RWPE1 (cell line): Measurements from ENCODE around the gene IL17REL.

Experiments used
- CTCF ChIA-PET: fragments of 350-600 bp; sonication (Branson Sonifier 250); formaldehyde crosslinking; extraction: SDS; loops from one replicate; lab custom pipeline; 2021; lab: Yijun Ruan, JAX
- POLR2A ChIA-PET: fragments of 400-600 bp; formaldehyde crosslinking; extraction: SDS; loops from one replicate; lab custom pipeline; 2020; ENCODE audit warnings: antibody characterized with exemption; ENCODE audit not compliant: low non-redundant PET; lab: Yijun Ruan, JAX
- DNase-seq: peaks from one replicate; pipeline ENCODE4 v3.0.0; 2012; ENCODE audit warnings: low spot score
- H3K27ac ChIP-seq: fragments of 450-650 bp; 2 replicates; pipeline ENCODE4 v1.5.1; 2017
- TF ChIP-seq, protein P1 (sequence below): fragments of 450-650 bp; conservative IDR thresholded peaks from 2 replicates; pipeline ENCODE4 v1.5.1; 2017; ENCODE audit warnings: low read depth, mild to moderate bottlenecking

IL17REL gene

DNA sequence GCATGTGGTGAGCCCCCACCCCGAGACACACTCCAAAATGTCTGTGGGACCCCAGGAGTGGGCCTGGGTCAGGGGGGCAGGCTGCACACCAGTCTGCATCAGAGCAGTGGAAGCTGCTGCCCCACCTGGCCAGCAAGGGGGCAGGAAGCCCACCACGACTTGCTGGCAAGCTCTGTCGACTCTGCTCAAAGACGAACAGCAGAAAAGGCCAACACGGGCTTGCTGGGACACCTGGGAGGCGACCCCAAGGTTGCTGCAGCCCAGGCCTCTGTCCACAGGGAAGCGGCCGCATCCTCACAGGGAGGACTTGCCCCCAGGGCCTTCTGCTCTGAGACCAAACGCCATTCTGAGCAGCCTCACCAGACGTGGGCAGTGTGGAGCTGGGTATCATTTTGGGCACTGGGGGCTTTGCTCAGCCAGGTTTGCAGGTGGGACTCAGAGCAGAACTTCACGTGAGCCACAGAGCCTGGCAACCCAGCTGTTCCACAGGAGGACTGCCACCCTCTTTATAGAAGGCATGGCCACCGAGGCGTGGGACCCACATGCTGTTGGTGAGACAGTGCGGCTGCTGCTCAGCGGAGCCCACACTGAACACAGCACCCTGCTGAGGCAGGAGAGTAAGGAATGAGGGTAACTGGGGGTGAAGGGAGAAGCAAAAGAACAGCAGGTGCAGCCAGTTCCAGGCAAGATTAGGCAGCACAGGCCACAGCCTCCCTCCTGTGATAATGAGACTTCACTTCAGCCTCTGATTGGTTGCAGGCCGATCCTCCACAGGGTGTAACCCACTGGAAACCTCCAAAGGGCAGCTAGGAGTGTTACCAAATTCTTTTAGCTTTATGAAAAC is 11.0 kb downstream of the IL17REL start:
- DNase-seq: no peak
- TF ChIP-seq, protein P1, sequence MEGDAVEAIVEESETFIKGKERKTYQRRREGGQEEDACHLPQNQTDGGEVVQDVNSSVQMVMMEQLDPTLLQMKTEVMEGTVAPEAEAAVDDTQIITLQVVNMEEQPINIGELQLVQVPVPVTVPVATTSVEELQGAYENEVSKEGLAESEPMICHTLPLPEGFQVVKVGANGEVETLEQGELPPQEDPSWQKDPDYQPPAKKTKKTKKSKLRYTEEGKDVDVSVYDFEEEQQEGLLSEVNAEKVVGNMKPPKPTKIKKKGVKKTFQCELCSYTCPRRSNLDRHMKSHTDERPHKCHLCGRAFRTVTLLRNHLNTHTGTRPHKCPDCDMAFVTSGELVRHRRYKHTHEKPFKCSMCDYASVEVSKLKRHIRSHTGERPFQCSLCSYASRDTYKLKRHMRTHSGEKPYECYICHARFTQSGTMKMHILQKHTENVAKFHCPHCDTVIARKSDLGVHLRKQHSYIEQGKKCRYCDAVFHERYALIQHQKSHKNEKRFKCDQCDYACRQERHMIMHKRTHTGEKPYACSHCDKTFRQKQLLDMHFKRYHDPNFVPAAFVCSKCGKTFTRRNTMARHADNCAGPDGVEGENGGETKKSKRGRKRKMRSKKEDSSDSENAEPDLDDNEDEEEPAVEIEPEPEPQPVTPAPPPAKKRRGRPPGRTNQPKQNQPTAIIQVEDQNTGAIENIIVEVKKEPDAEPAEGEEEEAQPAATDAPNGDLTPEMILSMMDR: no peak
- POLR2A ChIA-PET: no interaction called here
- H3K27ac ChIP-seq: no peak overlapping the region
- CTCF ChIA-PET: no interaction called here

DNA sequence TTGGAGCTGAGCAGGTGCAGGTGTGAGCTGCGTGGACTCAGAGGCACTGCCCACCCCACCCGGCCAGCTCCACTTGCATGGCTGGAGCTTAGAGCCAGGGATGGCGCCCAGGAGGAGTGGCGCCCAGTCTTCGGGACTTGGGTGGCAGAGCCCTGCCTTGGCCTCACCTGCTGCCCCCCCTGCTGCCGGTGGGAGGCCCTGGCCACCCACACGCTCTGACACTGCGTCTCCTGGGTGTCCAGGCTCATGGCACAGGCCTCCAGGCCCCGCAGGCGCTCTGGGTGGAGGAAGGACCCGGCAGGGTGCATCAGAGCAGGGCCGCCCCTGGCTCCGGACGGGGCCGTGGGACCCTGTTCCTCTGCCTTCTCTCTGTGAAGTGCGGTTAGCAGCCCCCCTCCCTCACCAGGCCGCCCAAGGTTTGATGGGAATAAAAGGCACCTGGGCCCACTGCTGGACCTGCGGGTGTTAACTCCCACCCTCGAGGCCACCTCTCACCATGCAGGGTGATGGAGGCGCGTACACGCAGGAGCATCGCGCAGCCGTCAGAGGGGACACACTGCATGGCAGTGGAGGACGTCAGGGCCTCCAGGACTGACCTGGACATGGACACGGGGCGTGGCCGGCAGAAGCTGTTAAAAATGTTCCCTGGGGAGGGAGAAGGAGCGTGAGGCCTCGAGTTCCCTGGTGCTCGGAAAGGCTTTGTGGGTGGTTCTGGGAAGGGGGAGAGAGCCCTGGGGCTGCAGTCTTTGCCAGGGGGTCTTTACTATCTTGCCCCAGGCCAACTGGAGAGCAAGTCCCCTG is 11.8 kb downstream of the IL17REL start:
- ChIA-PET CTCF (no interaction called here), POLR2A (no interaction called here)
- DNase-seq: no peak
- TF ChIP-seq, protein P1: no peak
- H3K27ac ChIP-seq: no peak overlapping the region

DNA sequence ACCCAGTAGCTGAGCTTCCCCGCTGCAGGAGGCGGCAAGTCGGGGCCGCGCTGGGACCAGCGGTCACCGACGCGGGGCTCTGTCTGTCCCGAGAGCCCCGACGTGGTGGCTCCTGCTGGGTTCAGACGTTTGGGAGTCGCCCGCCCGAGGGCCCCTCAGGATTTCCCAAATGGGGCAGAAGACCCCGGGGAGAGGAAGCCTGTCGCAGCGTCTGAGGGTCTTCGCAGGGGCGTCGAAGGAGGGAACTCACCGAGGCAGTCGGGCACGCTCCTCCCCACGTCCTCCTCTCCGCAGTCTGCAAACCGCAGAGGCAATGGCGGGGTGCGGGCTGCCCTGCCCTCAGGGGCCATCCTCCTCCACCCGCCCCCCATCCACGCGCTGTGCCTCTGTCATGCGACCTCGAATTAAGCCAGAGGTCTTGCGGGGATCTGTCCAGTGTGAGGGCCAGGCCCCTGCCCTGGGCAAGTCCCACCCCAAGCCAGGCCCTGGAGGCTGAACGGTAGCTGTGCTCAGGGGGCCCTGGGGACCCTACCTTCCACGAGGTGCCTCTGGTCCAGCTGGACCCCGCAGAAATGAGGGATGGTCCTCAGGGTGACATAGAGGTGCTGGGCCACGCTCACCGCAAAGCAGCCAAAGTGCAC is 12.5 kb downstream of the IL17REL start:
- no peak overlapping the region for H3K27ac ChIP-seq
- ChIA-PET POLR2A (no interaction called here), CTCF (no interaction called here)
- TF ChIP-seq, protein P1: no peak
- no peak for DNase-seq

DNA sequence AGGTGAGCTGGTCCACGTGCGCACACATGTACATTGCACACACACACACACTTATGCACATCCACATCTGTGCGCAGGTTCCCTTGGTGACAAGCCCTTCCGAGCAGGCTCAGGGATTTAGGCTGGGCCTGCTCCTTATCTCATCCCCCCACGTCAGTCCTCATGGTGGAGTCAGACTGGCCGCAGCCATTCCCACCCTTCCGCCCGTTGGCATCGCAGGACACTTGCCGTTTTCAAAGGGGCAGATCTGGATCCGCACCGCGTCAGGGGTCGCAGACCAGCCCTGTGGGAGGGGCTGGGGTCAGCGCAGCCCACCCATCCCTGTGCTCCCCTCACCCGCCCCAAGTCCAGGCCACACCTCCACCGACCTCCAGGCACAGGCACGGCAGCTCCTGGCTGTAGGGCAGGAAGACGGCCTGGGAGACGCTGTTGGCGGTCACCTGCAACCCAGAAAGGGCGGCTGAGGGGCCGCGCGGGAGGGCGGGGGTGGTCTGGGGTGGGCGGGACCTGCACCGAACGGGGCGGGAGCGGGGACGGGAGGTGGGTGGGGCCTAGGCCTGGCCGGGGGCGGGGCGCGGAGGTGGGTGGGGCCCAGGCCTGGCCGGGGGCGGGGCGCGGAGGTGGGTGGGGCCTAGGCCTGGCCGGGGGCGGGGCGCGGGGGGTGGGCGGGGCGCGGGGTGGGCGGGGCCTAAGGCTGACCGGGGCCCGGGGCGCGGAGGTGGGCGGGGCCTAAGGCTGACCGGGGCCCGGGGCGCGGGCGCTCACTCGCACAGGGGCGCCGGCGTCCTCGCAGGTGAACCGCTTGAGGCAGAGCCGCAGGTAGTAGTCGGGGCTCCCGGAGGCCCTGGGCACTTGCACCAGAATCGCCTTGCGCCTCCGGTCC is 13.3 kb downstream of the IL17REL start:
- TF ChIP-seq, protein P1: no peak
- DNase-seq: no peak
- POLR2A ChIA-PET: no interaction called here
- CTCF ChIA-PET: no interaction called here
- no peak overlapping the region for H3K27ac ChIP-seq

DNA sequence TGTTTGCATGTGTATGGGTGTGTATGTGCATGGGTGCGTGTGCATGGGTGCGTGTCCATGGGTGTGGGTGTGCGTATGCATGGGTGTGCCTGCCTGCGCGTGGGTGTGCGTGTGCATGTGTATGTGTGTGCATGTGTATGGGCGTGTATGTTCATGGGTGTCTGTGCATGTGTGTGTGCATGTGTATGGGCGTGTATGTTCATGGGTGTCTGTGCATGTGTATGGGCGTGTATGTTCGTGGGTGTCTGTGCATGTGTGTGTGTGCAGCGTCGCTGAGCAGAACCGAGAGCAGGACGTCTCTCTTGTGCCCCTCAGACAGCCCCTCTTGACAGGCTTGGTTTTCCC is 13.9 kb downstream of the IL17REL start:
- no peak for DNase-seq
- TF ChIP-seq, protein P1: no peak
- ChIA-PET CTCF (no interaction called here), POLR2A (no interaction called here)
- no peak overlapping the region for H3K27ac ChIP-seq
